Lower leg skin (tissue), 3 donors: Measurements from ENCODE around the gene PRKACG.

Experiments
- POLR2A ChIP-seq, 2 donors: fragments of 450-650 bp; IDR thresholded peaks; one replicate each; pipeline ENCODE4 v1.6.1; 2016 to 2017; ENCODE audit warnings: antibody characterized with exemption in 2 of 2, mild to moderate bottlenecking in 1 of 2, moderate library complexity in 1 of 2
- TF ChIP-seq, protein P1 (sequence below), 3 donors: fragments of 450-650 bp; IDR thresholded peaks; one replicate each; pipeline ENCODE4 v1.5.1; 2016; ENCODE audit warnings: antibody characterized with exemption in 3 of 3, mild to moderate bottlenecking in 3 of 3, moderate library complexity in 2 of 3

DNA sequence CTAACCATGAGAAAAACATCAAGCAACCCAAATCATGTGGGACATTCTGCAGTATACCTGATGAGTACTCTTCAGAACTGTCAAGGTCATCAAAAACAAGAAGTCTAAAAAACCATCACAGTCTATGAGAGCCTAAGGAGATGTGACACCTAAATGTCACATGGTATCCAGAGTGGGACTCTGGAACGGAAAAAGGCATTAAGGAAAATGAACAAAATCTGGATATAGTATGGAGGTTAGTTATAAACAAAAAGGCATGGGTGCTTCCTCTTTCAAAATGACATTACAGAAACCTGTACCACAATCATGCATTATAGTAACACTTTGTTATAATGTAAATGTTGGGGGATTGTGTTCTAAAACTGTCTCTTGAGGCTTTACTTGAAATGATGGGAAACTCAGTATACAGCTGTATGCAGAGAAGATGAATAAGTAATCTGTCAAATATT is 47.4 kb downstream of the PRKACG start:
- no peak for TF ChIP-seq POLR2A (IDR thresholded peaks at IDR 0.05)
- TF ChIP-seq, protein P1, sequence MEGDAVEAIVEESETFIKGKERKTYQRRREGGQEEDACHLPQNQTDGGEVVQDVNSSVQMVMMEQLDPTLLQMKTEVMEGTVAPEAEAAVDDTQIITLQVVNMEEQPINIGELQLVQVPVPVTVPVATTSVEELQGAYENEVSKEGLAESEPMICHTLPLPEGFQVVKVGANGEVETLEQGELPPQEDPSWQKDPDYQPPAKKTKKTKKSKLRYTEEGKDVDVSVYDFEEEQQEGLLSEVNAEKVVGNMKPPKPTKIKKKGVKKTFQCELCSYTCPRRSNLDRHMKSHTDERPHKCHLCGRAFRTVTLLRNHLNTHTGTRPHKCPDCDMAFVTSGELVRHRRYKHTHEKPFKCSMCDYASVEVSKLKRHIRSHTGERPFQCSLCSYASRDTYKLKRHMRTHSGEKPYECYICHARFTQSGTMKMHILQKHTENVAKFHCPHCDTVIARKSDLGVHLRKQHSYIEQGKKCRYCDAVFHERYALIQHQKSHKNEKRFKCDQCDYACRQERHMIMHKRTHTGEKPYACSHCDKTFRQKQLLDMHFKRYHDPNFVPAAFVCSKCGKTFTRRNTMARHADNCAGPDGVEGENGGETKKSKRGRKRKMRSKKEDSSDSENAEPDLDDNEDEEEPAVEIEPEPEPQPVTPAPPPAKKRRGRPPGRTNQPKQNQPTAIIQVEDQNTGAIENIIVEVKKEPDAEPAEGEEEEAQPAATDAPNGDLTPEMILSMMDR (IDR thresholded peaks at IDR 0.05): no peak
